Fibroblast of lung (primary cell): Measurements from ENCODE around the gene UBR7. TPM values are rescaled to one million over a fixed set of nuclear protein-coding genes. Genes with fewer than 3 reads are reported as not detected.
A peak's percentile ranks its signal among the peaks of the same experiment; 100 is the strongest.

Experiments
- DNase-seq, 2 donors: peaks; one replicate each; pipeline versions ENCODE4 v3.0.0 to v3.0.0-alpha.2; 2010; ENCODE audit warnings: low read depth in 2 of 2
- H2AFZ ChIP-seq: 2 replicates; pipeline ENCODE4 v1.5.1; 2012; ENCODE audit warnings: low read length, control low read depth, inconsistent platforms
- H3K27ac ChIP-seq: 2 replicates; pipeline ENCODE4 v1.5.1; 2011; ENCODE audit warnings: low read length, control low read depth; ENCODE audit not compliant: insufficient read depth
- H3K27me3 ChIP-seq: 2 replicates; pipeline ENCODE4 v1.5.1; 2011; ENCODE audit warnings: mild to moderate bottlenecking, low read length; ENCODE audit not compliant: control insufficient read depth, insufficient read depth
- H3K36me3 ChIP-seq: 2 replicates; pipeline ENCODE4 v1.5.1; 2011; ENCODE audit warnings: low read length; ENCODE audit not compliant: control insufficient read depth, insufficient read depth
- H3K4me1 ChIP-seq: 2 replicates; pipeline ENCODE4 v1.5.1; 2011; ENCODE audit warnings: low read length; ENCODE audit not compliant: control insufficient read depth, insufficient read depth; ENCODE audit errors: extremely low read depth
- H3K4me2 ChIP-seq: 2 replicates; pipeline ENCODE4 v1.5.1; 2011; ENCODE audit warnings: low read length, control low read depth; ENCODE audit not compliant: insufficient read depth; ENCODE audit errors: extremely low read depth
- H3K4me3 ChIP-seq, 4 experiments: fragments of 200-600 bp in 1 of 4; sonication (generic) in 1 of 4; replicated peaks in 1 of 4; 2 replicates each; pipeline ENCODE4 v1.5.1; 2011 to 2016; ENCODE audit warnings: low read length in 4 of 4, low read depth in 3 of 4, mild to moderate bottlenecking in 3 of 4, control low read depth in 2 of 4, inconsistent platforms in 1 of 4, mixed read lengths in 1 of 4; ENCODE audit not compliant: insufficient read depth in 1 of 4; ENCODE audit errors: control extremely low read depth in 1 of 4
- H3K79me2 ChIP-seq: 2 replicates; pipeline ENCODE4 v1.5.1; 2012; ENCODE audit warnings: mild to moderate bottlenecking, low read length, inconsistent platforms; ENCODE audit not compliant: control insufficient read depth, insufficient read depth
- H3K9ac ChIP-seq: 2 replicates; pipeline ENCODE4 v1.5.1; 2011; ENCODE audit warnings: mild to moderate bottlenecking, low read length, control low read depth; ENCODE audit not compliant: insufficient read depth
- H3K9me3 ChIP-seq: 2 replicates; pipeline ENCODE4 v1.5.1; 2012; ENCODE audit warnings: low read depth, low read length; ENCODE audit not compliant: control insufficient read depth, insufficient read depth
- H4K20me1 ChIP-seq: 2 replicates; pipeline ENCODE4 v1.5.1; 2011; ENCODE audit warnings: low read length; ENCODE audit not compliant: control insufficient read depth, insufficient read depth; ENCODE audit errors: extremely low read depth
- EZH2 ChIP-seq: IDR thresholded peaks from 2 replicates; pipeline ENCODE4 v1.5.1; 2012; ENCODE audit warnings: low read length, control low read depth, mild to moderate bottlenecking; ENCODE audit errors: missing control alignments
- polyA plus RNA-seq, 2 donors: library from polyadenylated mRNA; depleted of rRNA in 1 of 2; stranded (reverse) in 1 of 2; unstranded in 1 of 2; fragments of >200 nt; gene quantifications; 2 replicates each; pipeline ENCODE4 v1.2.1, GENCODE V29; 2011 to 2012; ENCODE audit warnings: missing spikeins in 1 of 2
- total RNA-seq: library from RNA; depleted of rRNA; stranded (reverse); fragments of >200 nt; gene quantifications from 2 replicates; pipeline ENCODE4 v1.2.1, GENCODE V29; 2014
- TF ChIP-seq, protein P1 (sequence below), 2 donors: IDR thresholded peaks in 1 of 2; conservative IDR thresholded peaks in 1 of 2; 1 replicate in 1 of 2; 2 replicates in 1 of 2; pipeline ENCODE4 v1.5.1; 2011 to 2012; ENCODE audit warnings: low read length in 2 of 2, control low read depth in 1 of 2, inconsistent platforms in 1 of 2, low read depth in 1 of 2, mild to moderate bottlenecking in 1 of 2

Gene UBR7
- total and polyA plus RNA-seq, 2 donors (not counting 1 experiment from before 2014, with no cell fraction given): 25.4 to 34.0 TPM

DNA sequence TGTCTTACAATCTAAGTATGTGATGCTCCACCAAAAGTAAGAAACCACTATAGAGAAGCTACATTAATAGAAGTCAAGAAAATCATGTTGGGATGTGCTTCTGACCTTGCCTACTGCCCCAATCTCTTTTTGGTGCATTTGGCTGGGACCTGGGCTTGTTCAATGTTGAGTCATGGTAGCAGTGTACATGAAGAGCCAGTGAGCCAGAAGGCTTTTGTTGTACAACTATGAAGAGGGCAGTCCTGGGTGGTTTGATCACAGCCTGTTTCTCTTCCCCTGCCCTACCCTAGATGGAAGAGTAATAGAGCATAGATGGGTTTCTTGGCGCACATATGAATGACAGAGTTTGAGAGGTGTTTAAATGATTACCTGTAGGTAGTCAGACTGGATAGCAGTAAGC, 56.4 kb downstream of the UBR7 start:
- no peak overlapping the region for H3K27ac ChIP-seq
- no peaks in the 10 kb centered on the region for H3K4me1 ChIP-seq
- no peaks in the 10 kb centered on the region for H3K36me3 ChIP-seq
- H3K79me2 ChIP-seq: peaks cover 2% of the 10 kb centered on the region
- peak; percentile 6 to 43 for DNase-seq
- no peaks in the 10 kb centered on the region for H3K9me3 ChIP-seq
- no peak overlapping the region for H3K4me3 ChIP-seq
- no peak overlapping the region for H3K9ac ChIP-seq
- H3K27me3 ChIP-seq: no peaks in the 10 kb centered on the region
- TF ChIP-seq EZH2: no peak
- TF ChIP-seq, protein P1, sequence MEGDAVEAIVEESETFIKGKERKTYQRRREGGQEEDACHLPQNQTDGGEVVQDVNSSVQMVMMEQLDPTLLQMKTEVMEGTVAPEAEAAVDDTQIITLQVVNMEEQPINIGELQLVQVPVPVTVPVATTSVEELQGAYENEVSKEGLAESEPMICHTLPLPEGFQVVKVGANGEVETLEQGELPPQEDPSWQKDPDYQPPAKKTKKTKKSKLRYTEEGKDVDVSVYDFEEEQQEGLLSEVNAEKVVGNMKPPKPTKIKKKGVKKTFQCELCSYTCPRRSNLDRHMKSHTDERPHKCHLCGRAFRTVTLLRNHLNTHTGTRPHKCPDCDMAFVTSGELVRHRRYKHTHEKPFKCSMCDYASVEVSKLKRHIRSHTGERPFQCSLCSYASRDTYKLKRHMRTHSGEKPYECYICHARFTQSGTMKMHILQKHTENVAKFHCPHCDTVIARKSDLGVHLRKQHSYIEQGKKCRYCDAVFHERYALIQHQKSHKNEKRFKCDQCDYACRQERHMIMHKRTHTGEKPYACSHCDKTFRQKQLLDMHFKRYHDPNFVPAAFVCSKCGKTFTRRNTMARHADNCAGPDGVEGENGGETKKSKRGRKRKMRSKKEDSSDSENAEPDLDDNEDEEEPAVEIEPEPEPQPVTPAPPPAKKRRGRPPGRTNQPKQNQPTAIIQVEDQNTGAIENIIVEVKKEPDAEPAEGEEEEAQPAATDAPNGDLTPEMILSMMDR (conservative IDR thresholded peaks at IDR 0.05 in 1 of 2, IDR thresholded peaks at IDR 0.05 in 1 of 2; ENCODE audit: low read depth in 1 of 2, low read length in 2 of 2): no peak
- no peaks in the 10 kb centered on the region for H4K20me1 ChIP-seq
- H3K4me2 ChIP-seq: no peak overlapping the region
- no peak overlapping the region for H2AFZ ChIP-seq

DNA sequence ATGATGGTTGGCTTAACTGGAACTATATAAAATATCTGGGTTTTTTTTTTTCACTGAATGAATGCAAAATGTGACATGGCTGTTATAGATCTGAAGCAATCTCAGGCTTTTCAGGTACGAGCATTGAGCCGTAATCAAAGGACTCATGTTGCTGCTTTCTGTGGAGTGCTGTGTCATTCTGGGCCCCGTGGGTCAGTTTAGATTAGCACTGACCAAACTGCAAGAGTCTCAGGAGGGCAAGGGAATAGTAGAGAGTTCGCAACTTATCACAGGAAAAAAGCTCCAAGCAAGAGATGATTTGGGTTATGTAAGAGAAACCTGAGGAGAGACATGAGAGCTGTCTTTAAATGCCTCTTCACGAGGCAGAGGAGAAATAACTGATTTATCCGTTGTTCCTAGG, 59.1 kb downstream of the UBR7 start:
- H3K27me3 ChIP-seq: no peaks in the 10 kb centered on the region
- peaks cover 2% of the 10 kb centered on the region for H3K79me2 ChIP-seq
- H3K9me3 ChIP-seq: no peaks in the 10 kb centered on the region

DNA sequence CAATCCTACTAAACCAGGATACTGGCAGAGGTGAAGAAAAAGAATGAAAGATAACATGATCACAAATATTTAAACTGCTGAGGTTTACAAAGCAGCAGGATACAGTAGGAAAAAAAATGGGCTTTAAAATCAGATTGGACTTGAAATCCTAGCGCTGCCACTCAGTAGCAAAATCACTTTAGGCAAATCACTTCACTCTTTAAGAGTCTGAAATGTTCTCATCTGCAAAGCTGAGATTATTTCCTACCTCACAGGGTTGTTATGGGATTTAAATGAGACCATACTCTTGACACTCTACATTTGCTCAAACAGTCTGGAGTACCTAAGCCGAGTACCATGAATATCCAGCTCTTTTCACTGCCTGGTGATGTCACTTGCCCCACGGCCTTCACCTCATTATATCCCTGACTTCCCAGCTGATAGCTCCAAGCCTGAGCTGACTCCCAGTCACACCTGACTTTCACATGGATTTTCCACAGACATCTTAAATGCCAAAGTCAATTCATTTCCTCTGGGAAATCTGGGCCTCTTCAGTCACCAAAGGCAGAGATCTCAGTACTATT, 60.2 kb downstream of the UBR7 start:
- Histone ChIP-seq H3K4me3 (no peak overlapping the region), H3K9ac (no peak overlapping the region), H3K79me2 (peaks cover 2% of the 10 kb centered on the region), H4K20me1 (no peaks in the 10 kb centered on the region), H3K4me2 (no peak overlapping the region), H2AFZ (no peak overlapping the region), H3K9me3 (no peaks in the 10 kb centered on the region), H3K27ac (no peak overlapping the region), H3K36me3 (no peaks in the 10 kb centered on the region), H3K4me1 (peaks cover 3% of the 10 kb centered on the region), H3K27me3 (no peaks in the 10 kb centered on the region)
- no peak for TF ChIP-seq EZH2
- TF ChIP-seq, protein P1 (conservative IDR thresholded peaks at IDR 0.05 in 1 of 2, IDR thresholded peaks at IDR 0.05 in 1 of 2; ENCODE audit: low read depth in 1 of 2, low read length in 2 of 2): no peak
- DNase-seq: peak in 1 of 2 donors; percentile 1

More for the DNA sequence above, 59.1 kb downstream of the UBR7 start:
- no peak overlapping the region for H2AFZ ChIP-seq
- H3K36me3 ChIP-seq: no peaks in the 10 kb centered on the region
- H4K20me1 ChIP-seq: no peaks in the 10 kb centered on the region
- peaks cover 3% of the 10 kb centered on the region for H3K4me1 ChIP-seq
- H3K9ac ChIP-seq: no peak overlapping the region
- no peak overlapping the region for H3K4me3 ChIP-seq
- H3K27ac ChIP-seq: no peak overlapping the region
- DNase-seq: no peak
- TF ChIP-seq, protein P1 (conservative IDR thresholded peaks at IDR 0.05 in 1 of 2, IDR thresholded peaks at IDR 0.05 in 1 of 2; ENCODE audit: low read depth in 1 of 2, low read length in 2 of 2): no peak
- no peak for TF ChIP-seq EZH2
- no peak overlapping the region for H3K4me2 ChIP-seq
